K562 (cell line): ENCODE measurements around the gene IFITM2. TPM values are rescaled to one million over a fixed set of nuclear protein-coding genes. Genes with fewer than 3 reads are reported as not detected.

Experiments used
- BMI1 ChIP-seq: fragments of 150-350 bp; IDR thresholded peaks from 2 replicates; pipeline ENCODE4 v1.6.1; 2014; ENCODE audit warnings: low read length
- CHCHD3 ChIP-seq: fragments of 250-450 bp; sonication (Bioruptor Pico); IDR thresholded peaks from 2 replicates; pipeline ENCODE4 v2.1.2; 2022; ENCODE audit warnings: mild to moderate bottlenecking
- EHMT2 ChIP-seq: fragments of 450-650 bp; IDR thresholded peaks from 2 replicates; pipeline ENCODE4 v1.6.1; 2018; ENCODE audit warnings: antibody characterized with exemption
- FOXK1 ChIP-seq: sonication (generic); formaldehyde crosslinking; IDR thresholded peaks from 2 replicates; pipeline ENCODE4 v1.8.0; 2022; ENCODE audit warnings: missing genetic modification reagents, mild to moderate bottlenecking, borderline replicate concordance
- GATA2 ChIP-seq: sonication (generic); formaldehyde crosslinking; IDR thresholded peaks from 2 replicates; pipeline ENCODE4 v1.4.0; 2020; ENCODE audit warnings: mild to moderate bottlenecking, missing genetic modification reagents
- GTF2A2 ChIP-seq: IDR thresholded peaks from 2 replicates; pipeline ENCODE4 v1.6.1; 2016; ENCODE audit warnings: mild to moderate bottlenecking, missing genetic modification characterization, missing compliant biosample characterization
- HNRNPLL ChIP-seq: fragments of 200-400 bp; formaldehyde crosslinking; IDR thresholded peaks from 2 replicates; pipeline ENCODE4 v1.6.1; 2017; ENCODE audit warnings: low read length, low read depth, mild to moderate bottlenecking; ENCODE audit not compliant: poor library complexity, severe bottlenecking
- L3MBTL2 ChIP-seq: fragments of 450-650 bp; IDR thresholded peaks from 2 replicates; pipeline ENCODE4 v1.6.1; 2016; ENCODE audit warnings: mild to moderate bottlenecking, moderate library complexity
- MBD1 ChIP-seq: fragments of 250-450 bp; sonication (Bioruptor Pico); IDR thresholded peaks from 2 replicates; pipeline ENCODE4 v1.8.0; 2022; ENCODE audit warnings: inconsistent platforms
- NCOR1 ChIP-seq: fragments of 450-650 bp; IDR thresholded peaks from 2 replicates; pipeline ENCODE4 v1.6.1; 2016; ENCODE audit warnings: mild to moderate bottlenecking, moderate library complexity
- NELFE ChIP-seq: IDR thresholded peaks from 2 replicates; pipeline ENCODE4 v1.6.1; 2011; ENCODE audit warnings: mild to moderate bottlenecking; ENCODE audit not compliant: insufficient read depth, insufficient read length
- NR2C2 ChIP-seq, 2 experiments: fragments of 200-800 bp in 1 of 2; sonication (Bioruptor generic) in 1 of 2; sonication (generic) in 1 of 2; formaldehyde crosslinking in 1 of 2; IDR thresholded peaks; 2 replicates each; pipeline versions ENCODE4 v1.6.1 to v1.8.0; 2016 to 2022; ENCODE audit warnings: mild to moderate bottlenecking in 1 of 2, missing compliant biosample characterization in 1 of 2, missing genetic modification characterization in 1 of 2, missing genetic modification reagents in 1 of 2
- OTX1 ChIP-seq: fragments of 450-650 bp; formaldehyde crosslinking; IDR thresholded peaks from 2 replicates; pipeline ENCODE4 v1.4.0; 2022; ENCODE audit warnings: mild to moderate bottlenecking
- RBM22 ChIP-seq: fragments of 200-400 bp; formaldehyde crosslinking; IDR thresholded peaks from 2 replicates; pipeline ENCODE4 v1.6.1; 2018; ENCODE audit warnings: low read length, low read depth; ENCODE audit not compliant: poor library complexity, severe bottlenecking
- SMC3 ChIP-seq: conservative IDR thresholded peaks from 2 replicates; pipeline ENCODE4 v1.6.1; 2011; ENCODE audit warnings: low read depth, low read length, improper control_type of control experiment; ENCODE audit not compliant: insufficient read depth
- SNRNP70 ChIP-seq: fragments of 200-400 bp; formaldehyde crosslinking; optimal IDR thresholded peaks from 2 replicates; pipeline ENCODE3; 2017; ENCODE audit warnings: low read depth, low read length
- U2AF2 ChIP-seq: fragments of 200-400 bp; formaldehyde crosslinking; optimal IDR thresholded peaks from 2 replicates; pipeline ENCODE3; 2017; ENCODE audit warnings: low read depth, mild to moderate bottlenecking, low read length
- UBTF ChIP-seq, 2 experiments: IDR thresholded peaks; 2 replicates each; pipeline ENCODE4 v1.6.1; 2012; ENCODE audit warnings: improper control_type of control experiment in 2 of 2, low read depth in 2 of 2, low read length in 2 of 2, borderline replicate concordance in 1 of 2
- ZC3H4 ChIP-seq: sonication (generic); formaldehyde crosslinking; IDR thresholded peaks from 2 replicates; pipeline ENCODE4 v1.9.0; 2021; ENCODE audit warnings: missing genetic modification reagents, borderline replicate concordance
- ZNF384 ChIP-seq: IDR thresholded peaks from 2 replicates; pipeline ENCODE4 v1.6.1; 2012; ENCODE audit warnings: low read depth, low read length, improper control_type of control experiment
- ZNF592 ChIP-seq: fragments of 450-650 bp; IDR thresholded peaks from 2 replicates; pipeline ENCODE4 v1.6.1; 2017; ENCODE audit warnings: antibody characterized with exemption, mild to moderate bottlenecking
- ZNF695 ChIP-seq: fragments of 450-650 bp; formaldehyde crosslinking; IDR thresholded peaks from 2 replicates; pipeline ENCODE4 v1.4.0; 2020; ENCODE audit warnings: mild to moderate bottlenecking, moderate library complexity
- polyA plus RNA-seq, 8 experiments: library from polyadenylated mRNA; depleted of rRNA in 4 of 8; stranded (reverse) in 5 of 8; unstranded in 3 of 8; fragments of >200 nt; fragmentation: Nextera tagmentation in 2 of 8; fragmentation: Illumina TruSeq in 1 of 8; extraction: Ambion mirVana in 2 of 8; extraction: Trizol in 1 of 8; gene quantifications; 2 replicates each; pipeline versions ENCODE4 v1.2.1 to v1.2.3, GENCODE V29; 2011 to 2014; ENCODE audit warnings: inconsistent platforms in 1 of 8, missing spikeins in 1 of 8
- total RNA-seq, 7 experiments: library from RNA; depleted of rRNA in 6 of 7; stranded (reverse); fragments of >200 nt in 6 of 7; fragmentation: Illumina TruSeq in 2 of 7; extraction: Trizol in 2 of 7; gene quantifications; 2 replicates each; pipeline versions ENCODE4 v1.2.1 to v1.2.3, GENCODE V29; 2011 to 2021; ENCODE audit warnings: low replicate concordance in 1 of 7

IFITM2 gene
- total and polyA plus RNA-seq, 9 of the 15 experiments (the other 6 are each of a cell fraction or from before 2014, with no cell fraction given), result 52.8 to 4,872 (median 356) TPM

GRCh38 chr11:267491-267994, 40.1 kb upstream of the IFITM2 start (continued):
- no peak for TF ChIP-seq RBM22
- no peak for TF ChIP-seq GTF2A2
- no peak for TF ChIP-seq CHCHD3 (CRISPR knock-in tag)
- no peak for TF ChIP-seq SMC3
- no peak for TF ChIP-seq NELFE
- TF ChIP-seq ZNF384, result no peak
- TF ChIP-seq NR2C2 (CRISPR knock-in tag; IDR thresholded peaks at IDR 0.05), result no peak
- no peak for TF ChIP-seq NR2C2 (tag; IDR thresholded peaks at IDR 0.05)
- no peak for TF ChIP-seq UBTF (IDR thresholded peaks at IDR 0.05; ENCODE audit: borderline replicate concordance in 1 of 2, low read depth in 2 of 2, low read length in 2 of 2)
- TF ChIP-seq MBD1, result no peak
- no peak for TF ChIP-seq ZNF695 (CRISPR knock-in tag)
- no peak for TF ChIP-seq FOXK1 (CRISPR knock-in tag)
- peak; percentile 79; the same call in 1 of the 2 replicates for TF ChIP-seq L3MBTL2
- 0 out of 2 replicates have a peak, but pooled peaks have one; percentile 42 for TF ChIP-seq OTX1 (CRISPR knock-in tag)
- TF ChIP-seq ZC3H4, result no peak
- TF ChIP-seq NCOR1, result no peak
- no peak for TF ChIP-seq U2AF2
- TF ChIP-seq EHMT2, result no peak
- no peak for TF ChIP-seq HNRNPLL
- TF ChIP-seq ZNF592, result no peak; the same call in 1 of the 2 replicates
- no peak for TF ChIP-seq GATA2 (CRISPR knock-in tag)
- TF ChIP-seq BMI1, result no peak
- no peak for TF ChIP-seq SNRNP70
